HepG2 (cell line): ENCODE data around the gene OGFOD3. TPM values are rescaled to one million over a fixed set of nuclear protein-coding genes. Genes with fewer than 3 reads are reported as not detected.

Experiments
- ATAC-seq: fragments of 200-7000 bp; cut with Tn5 transposase; 3 replicates; pipeline ENCODE4 v1.9.1; 2020; ENCODE audit warnings: mild to moderate bottlenecking, moderate library complexity
- BruUV-seq: library from RNA; stranded (reverse); fragments of 400-500 nt; replicated peaks from 2 replicates; lab custom pipeline; 2021; lab: Mats Ljungman, UMichigan
- CTCF ChIA-PET: fragments of 300-600 bp; formaldehyde crosslinking; extraction: SDS; loops from one replicate; lab custom pipeline; 2021; ENCODE audit warnings: low total read pairs, inconsistent platforms, low intra/inter-chr PET ratio; lab: Yijun Ruan, JAX
- POLR2A ChIA-PET: fragments of 350-600 bp; sonication (Branson Sonifier 250); formaldehyde crosslinking; loops from one replicate; lab custom pipeline; 2020; ENCODE audit warnings: antibody characterized with exemption, inconsistent platforms; lab: Yijun Ruan, JAX
- DNase-seq: peaks from one replicate; pipeline ENCODE4 v3.0.0-alpha.2; 2015; ENCODE audit warnings: low spot score
- FAIRE-seq: peaks from 3 replicates; lab custom pipeline; 2011; peaks lifted over from hg19 to GRCh38; lab: Jason Lieb, UNC
- H2AFZ ChIP-seq: one replicate; pipeline ENCODE4 v1.6.1; 2011; ENCODE audit warnings: low read length, inconsistent platforms
- H3K27ac ChIP-seq: fragments of 300-600 bp; 3 replicates; pipeline ENCODE4 v1.8.0; 2011; ENCODE audit warnings: mixed run types, mild to moderate bottlenecking, mixed read lengths, low read length, inconsistent platforms; ENCODE audit not compliant: insufficient read depth; ENCODE audit errors: extremely low read length
- H3K27me3 ChIP-seq, 2 experiments: fragments of 200-600 bp in 1 of 2; 2 replicates in 1 of 2; 3 replicates in 1 of 2; pipeline versions ENCODE4 v1.6.0 to v1.8.0; 2011; ENCODE audit warnings: low read length in 2 of 2, mild to moderate bottlenecking in 2 of 2, moderate library complexity in 2 of 2, inconsistent platforms in 1 of 2; ENCODE audit not compliant: insufficient read depth in 2 of 2, control insufficient read depth in 1 of 2
- H3K36me3 ChIP-seq, 2 experiments: fragments of 200-600 bp in 1 of 2; replicated peaks in 1 of 2; 2 replicates in 1 of 2; 3 replicates in 1 of 2; pipeline versions ENCODE4 v1.5.1 to v1.8.0; 2011; ENCODE audit warnings: low read length in 2 of 2, inconsistent platforms in 1 of 2; ENCODE audit not compliant: insufficient read depth in 2 of 2, control insufficient read depth in 1 of 2
- H3K4me1 ChIP-seq: 2 replicates; pipeline ENCODE4 v1.5.1; 2012; ENCODE audit warnings: low read length, inconsistent platforms; ENCODE audit not compliant: insufficient read depth
- H3K4me2 ChIP-seq: 2 replicates; pipeline ENCODE4 v1.6.0; 2011; ENCODE audit warnings: low read depth, low read length, inconsistent platforms
- H3K4me3 ChIP-seq, 3 experiments: fragments of 200-600 bp in 1 of 3; sonication (generic), shearing (Covaris generic) in 1 of 3; replicated peaks in 1 of 3; 2 replicates each; pipeline ENCODE4 v1.5.1; 2011 to 2016; ENCODE audit warnings: low read length in 3 of 3, inconsistent platforms in 2 of 3, low read depth in 2 of 3, mild to moderate bottlenecking in 2 of 3, control low read depth in 1 of 3, mixed read lengths in 1 of 3; ENCODE audit not compliant: insufficient read depth in 1 of 3
- H3K79me2 ChIP-seq: one replicate; pipeline ENCODE4 v1.6.1; 2011; ENCODE audit warnings: low read length, inconsistent platforms; ENCODE audit not compliant: insufficient read depth
- H3K9ac ChIP-seq: 2 replicates; pipeline ENCODE4 v1.6.0; 2011; ENCODE audit warnings: mild to moderate bottlenecking, low read depth, low read length, inconsistent platforms; ENCODE audit not compliant: insufficient read depth
- H3K9me3 ChIP-seq: 2 replicates; pipeline ENCODE4 v1.5.1; 2012; ENCODE audit warnings: mild to moderate bottlenecking, low read length
- H4K20me1 ChIP-seq: 2 replicates; pipeline ENCODE4 v1.6.0; 2011; ENCODE audit warnings: inconsistent platforms, mild to moderate bottlenecking, low read length, moderate library complexity; ENCODE audit not compliant: insufficient read depth
- BCL6 ChIP-seq: IDR thresholded peaks from 2 replicates; pipeline ENCODE4 v1.6.1; 2016; ENCODE audit warnings: missing genetic modification reagents, missing compliant biosample characterization
- GATAD2A ChIP-seq: IDR thresholded peaks from 2 replicates; pipeline ENCODE4 v1.6.1; 2016
- SRSF1 ChIP-seq: fragments of 200-400 bp; formaldehyde crosslinking; optimal IDR thresholded peaks from 2 replicates; pipeline ENCODE3; 2017; ENCODE audit warnings: mild to moderate bottlenecking, low read depth, low read length, moderate library complexity
- TCF7L2 ChIP-seq: IDR thresholded peaks from 2 replicates; pipeline ENCODE4 v1.6.1; 2011; ENCODE audit warnings: mild to moderate bottlenecking, low read depth, low read length, moderate library complexity
- YY1 ChIP-seq: IDR thresholded peaks from 2 replicates; pipeline ENCODE4 v1.6.1; 2011; ENCODE audit warnings: low read length, low read depth, moderate library complexity, mild to moderate bottlenecking; ENCODE audit not compliant: insufficient read depth, insufficient replicate concordance
- ZBTB7A ChIP-seq: sonication (generic); formaldehyde crosslinking; IDR thresholded peaks from 2 replicates; pipeline ENCODE4 v1.8.0; 2022; ENCODE audit warnings: mild to moderate bottlenecking, missing genetic modification reagents
- ZNF24 ChIP-seq: fragments of 450-650 bp; IDR thresholded peaks from 2 replicates; pipeline ENCODE4 v1.6.1; 2017; ENCODE audit warnings: antibody characterized with exemption, mild to moderate bottlenecking
- ZNF253 ChIP-seq: sonication (generic); formaldehyde crosslinking; IDR thresholded peaks from 2 replicates; pipeline ENCODE4 v1.8.0; 2022; ENCODE audit warnings: mild to moderate bottlenecking, missing genetic modification reagents, borderline replicate concordance
- ZNF317 ChIP-seq: sonication (generic); formaldehyde crosslinking; IDR thresholded peaks from 2 replicates; pipeline ENCODE4 v1.5.0; 2020; ENCODE audit warnings: mild to moderate bottlenecking, missing genetic modification reagents
- ZSCAN21 ChIP-seq: sonication (generic); formaldehyde crosslinking; IDR thresholded peaks from 2 replicates; pipeline ENCODE4 v1.8.0; 2022; ENCODE audit warnings: mild to moderate bottlenecking, missing genetic modification reagents, moderate library complexity, borderline replicate concordance
- ZSCAN25 ChIP-seq: sonication (generic); formaldehyde crosslinking; IDR thresholded peaks from 2 replicates; pipeline ENCODE4 v1.8.0; 2022; ENCODE audit warnings: mild to moderate bottlenecking, missing genetic modification reagents
- WGBS: methylation state at CpG from one replicate; pipeline ENCODE4 v1.1.6; 2017; ENCODE audit warnings: low lambda C conversion rate; 5-methylcytosine and 5-hydroxymethylcytosine counted together
- in situ Hi-C: cut with HindIII; loops from 2 replicates; pipeline ENCODE4 v1.10.0; 2017; ENCODE audit warnings: low pct_unique_long_range_greater_than_20kb; ENCODE audit not compliant: extremely low pct_ligation_motif_present
- intact Hi-C: fragments of 100-400 bp; cut with micrococcal nuclease; formaldehyde crosslinking; loops from one replicate; pipeline ENCODE4 v1.10.0; 2022; ENCODE audit not compliant: unreplicated experiment
- polyA plus RNA-seq, 8 experiments: library from polyadenylated mRNA; depleted of rRNA in 3 of 8; stranded (reverse) in 7 of 8; unstranded in 1 of 8; fragments of >200 nt; fragmentation: Illumina TruSeq in 4 of 8; extraction: Trizol in 4 of 8; gene quantifications; 2 replicates each; pipeline versions ENCODE4 v1.2.1 to v1.2.3, GENCODE V29; 2011 to 2016; ENCODE audit warnings: low read depth in 4 of 8, missing spikeins in 1 of 8, mixed read lengths in 1 of 8; ENCODE audit not compliant: insufficient read depth in 1 of 8
- total RNA-seq, 5 experiments: library from RNA; depleted of rRNA; stranded (reverse); fragments of >200 nt; fragmentation: Illumina TruSeq; extraction: Trizol; gene quantifications; 2 replicates each; pipeline ENCODE4 v1.2.3, GENCODE V29; 2016; ENCODE audit warnings: low read depth in 1 of 5
- TF ChIP-seq, protein P1 (sequence below): sonication (generic); formaldehyde crosslinking; IDR thresholded peaks from 2 replicates; pipeline ENCODE4 v1.4.0; 2020; ENCODE audit warnings: missing genetic modification reagents
- TF ChIP-seq, protein P2 (sequence below), 2 experiments: fragments of 450-650 bp in 1 of 2; sonication (generic) in 1 of 2; formaldehyde crosslinking; IDR thresholded peaks; 2 replicates each; pipeline versions ENCODE4 v1.5.0 to v1.8.0; 2020 to 2022; ENCODE audit warnings: mild to moderate bottlenecking in 1 of 2, missing genetic modification reagents in 1 of 2
- TF ChIP-seq, protein P3 (sequence below): IDR thresholded peaks from 2 replicates; pipeline ENCODE4 v1.6.1; 2012; ENCODE audit warnings: inconsistent platforms

OGFOD3 gene
- total and polyA plus RNA-seq, 2 of the 13 experiments (the other 11 are each of a cell fraction or from before 2014, with no cell fraction given) = 40.0 to 42.1 TPM

DNA sequence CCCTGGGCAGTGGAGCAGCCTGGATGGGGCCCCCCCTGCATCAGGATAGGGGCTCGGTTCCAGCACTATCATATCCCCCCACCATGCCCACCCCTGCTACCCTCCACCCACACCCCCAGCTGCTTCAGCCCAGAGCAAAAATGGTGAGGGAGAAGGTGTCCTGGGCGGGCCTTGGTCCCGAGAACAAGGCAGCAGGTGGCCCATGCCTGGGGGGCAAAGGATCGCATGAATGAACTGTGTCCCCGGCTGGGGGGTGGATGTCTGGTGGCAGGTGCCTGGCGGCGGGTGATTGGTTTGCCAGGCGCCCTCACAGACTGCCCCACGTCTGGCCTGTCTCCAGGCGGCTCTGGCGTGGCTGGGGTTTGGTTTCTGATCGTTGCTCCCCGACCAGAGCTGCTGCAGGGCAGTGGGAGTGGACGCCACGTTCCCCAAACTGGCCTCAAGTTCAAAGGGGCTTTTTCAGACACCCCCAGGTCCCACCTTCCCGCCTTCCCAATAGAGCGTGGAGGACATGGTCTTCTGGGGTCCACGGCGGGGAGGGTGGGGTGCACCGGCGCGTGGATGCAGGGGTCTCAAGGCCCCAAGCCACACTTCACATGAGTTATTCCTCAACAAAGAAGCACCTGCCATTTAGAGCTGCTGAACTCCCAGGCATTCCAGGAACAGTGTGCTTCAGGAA, 34.2 kb downstream of the OGFOD3 start:
- peaks cover 56% of the 10 kb centered on the region for H3K4me1 ChIP-seq
- H3K4me2 ChIP-seq = peak overlapping the region; percentile 58

More for the DNA sequence above, 34.2 kb downstream of the OGFOD3 start:
- no peak overlapping the region for H3K27ac ChIP-seq
- peak; percentile 52; the same call in 1 of the 2 replicates for TF ChIP-seq ZSCAN21 (CRISPR knock-in tag)
- TF ChIP-seq, protein P1, sequence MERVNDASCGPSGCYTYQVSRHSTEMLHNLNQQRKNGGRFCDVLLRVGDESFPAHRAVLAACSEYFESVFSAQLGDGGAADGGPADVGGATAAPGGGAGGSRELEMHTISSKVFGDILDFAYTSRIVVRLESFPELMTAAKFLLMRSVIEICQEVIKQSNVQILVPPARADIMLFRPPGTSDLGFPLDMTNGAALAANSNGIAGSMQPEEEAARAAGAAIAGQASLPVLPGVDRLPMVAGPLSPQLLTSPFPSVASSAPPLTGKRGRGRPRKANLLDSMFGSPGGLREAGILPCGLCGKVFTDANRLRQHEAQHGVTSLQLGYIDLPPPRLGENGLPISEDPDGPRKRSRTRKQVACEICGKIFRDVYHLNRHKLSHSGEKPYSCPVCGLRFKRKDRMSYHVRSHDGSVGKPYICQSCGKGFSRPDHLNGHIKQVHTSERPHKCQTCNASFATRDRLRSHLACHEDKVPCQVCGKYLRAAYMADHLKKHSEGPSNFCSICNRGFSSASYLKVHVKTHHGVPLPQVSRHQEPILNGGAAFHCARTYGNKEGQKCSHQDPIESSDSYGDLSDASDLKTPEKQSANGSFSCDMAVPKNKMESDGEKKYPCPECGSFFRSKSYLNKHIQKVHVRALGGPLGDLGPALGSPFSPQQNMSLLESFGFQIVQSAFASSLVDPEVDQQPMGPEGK = 0 out of 2 replicates have a peak, but pooled peaks have one; percentile 14
- no peak for TF ChIP-seq ZNF24
- peak; percentile 8 for TF ChIP-seq YY1
- 0 out of 2 replicates have a peak, but pooled peaks have one; percentile 21 for TF ChIP-seq ZBTB7A (CRISPR knock-in tag)
- TF ChIP-seq ZNF253 (CRISPR knock-in tag) = 0 out of 2 replicates have a peak, but pooled peaks have one; percentile 10
- TF ChIP-seq BCL6 (CRISPR knock-in tag) = peak; percentile 82; the same call in 1 of the 2 replicates
- TF ChIP-seq ZNF317 = 0 out of 2 replicates have a peak, but pooled peaks have one; percentile 15
- TF ChIP-seq SRSF1 = peak; percentile 30
- no peak for TF ChIP-seq GATAD2A (CRISPR knock-in tag)
- no peak for TF ChIP-seq ZSCAN25 (CRISPR knock-in tag)
- TF ChIP-seq TCF7L2 = no peak
- TF ChIP-seq, protein P2, sequence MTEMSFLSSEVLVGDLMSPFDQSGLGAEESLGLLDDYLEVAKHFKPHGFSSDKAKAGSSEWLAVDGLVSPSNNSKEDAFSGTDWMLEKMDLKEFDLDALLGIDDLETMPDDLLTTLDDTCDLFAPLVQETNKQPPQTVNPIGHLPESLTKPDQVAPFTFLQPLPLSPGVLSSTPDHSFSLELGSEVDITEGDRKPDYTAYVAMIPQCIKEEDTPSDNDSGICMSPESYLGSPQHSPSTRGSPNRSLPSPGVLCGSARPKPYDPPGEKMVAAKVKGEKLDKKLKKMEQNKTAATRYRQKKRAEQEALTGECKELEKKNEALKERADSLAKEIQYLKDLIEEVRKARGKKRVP (CRISPR knock-in tag; IDR thresholded peaks at IDR 0.05) = peak in 1 of 2 experiments; percentile 46; a peak in 2 of 4 replicates
- TF ChIP-seq, protein P3, sequence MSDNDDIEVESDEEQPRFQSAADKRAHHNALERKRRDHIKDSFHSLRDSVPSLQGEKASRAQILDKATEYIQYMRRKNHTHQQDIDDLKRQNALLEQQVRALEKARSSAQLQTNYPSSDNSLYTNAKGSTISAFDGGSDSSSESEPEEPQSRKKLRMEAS = peak; percentile 11; the same call in 1 of the 2 replicates
- ChIA-PET POLR2A (interaction anchor here (0.9 to 2.3 kb wide), 9 partner anchors 8 to 38 kb away, joined by 3 to 13 read pairs (median 7); no protein-coding TSS in a partner anchor), CTCF (no interaction called here)
- WGBS = 20% methylated on average over 16 of the region's 22 CpGs
- FAIRE-seq (no peak), ATAC-seq (peak; percentile 6; the same call in 2 of the 3 replicates), DNase-seq (peak; percentile 29)
- H2AFZ ChIP-seq = no peak overlapping the region
- in situ Hi-C loops = no loop called here
- H3K27me3 ChIP-seq = peaks cover 8 to 46% of the 10 kb centered on the region in 2 experiments; a peak in 3 of 5 replicates
- intact Hi-C loops = loop anchor here (2.0 kb wide), 1 partner anchor 35 kb away; the partner anchor contains the start of genes HEXD and OGFOD3
- no peaks in the 10 kb centered on the region for H3K9me3 ChIP-seq
- H3K36me3 ChIP-seq = no peaks in the 10 kb centered on the region
- H4K20me1 ChIP-seq = no peaks in the 10 kb centered on the region
- BruUV-seq = no TSS peak
- H3K9ac ChIP-seq = no peak overlapping the region
- H3K4me3 ChIP-seq = peak overlapping the region in 1 of 3 experiments; percentile 41; a peak in 1 of 6 replicates
- H3K79me2 ChIP-seq = no peaks in the 10 kb centered on the region
